ENCODE measurements around the gene DNAAF5.

- TF ChIP-seq CTCF (IDR thresholded peaks at IDR 0.05), result no peak
- TF ChIP-seq POLR2A (IDR thresholded peaks at IDR 0.05), result no peak
Observed at GRCh38 chr7:703049-703448, 23.4 kb upstream of the DNAAF5 start.
